Fibroblast of the aortic adventitia (primary cell): ENCODE measurements around the gene GOLGA6L2. TPM values are rescaled to one million over a fixed set of nuclear protein-coding genes. Genes with fewer than 3 reads are reported as not detected.

Experiments used
- DNase-seq: peaks from one replicate; pipeline ENCODE4 v3.0.0-alpha.2; 2010; ENCODE audit warnings: low read depth
- H3K4me3 ChIP-seq: 2 replicates; pipeline ENCODE4 v1.5.1; 2011; ENCODE audit warnings: low read depth, mild to moderate bottlenecking, control low read depth, low read length, moderate library complexity
- total RNA-seq: library from RNA; depleted of rRNA; stranded (reverse); fragments of >200 nt; gene quantifications from 2 replicates; pipeline ENCODE4 v1.2.3, GENCODE V29; 2012; ENCODE audit warnings: low replicate concordance
- TF ChIP-seq, protein P1 (sequence below): IDR thresholded peaks from 2 replicates; pipeline ENCODE4 v1.5.1; 2011; ENCODE audit warnings: mild to moderate bottlenecking, low read length, control low read depth, inconsistent platforms; ENCODE audit not compliant: insufficient read depth

GOLGA6L2 gene, protein sequence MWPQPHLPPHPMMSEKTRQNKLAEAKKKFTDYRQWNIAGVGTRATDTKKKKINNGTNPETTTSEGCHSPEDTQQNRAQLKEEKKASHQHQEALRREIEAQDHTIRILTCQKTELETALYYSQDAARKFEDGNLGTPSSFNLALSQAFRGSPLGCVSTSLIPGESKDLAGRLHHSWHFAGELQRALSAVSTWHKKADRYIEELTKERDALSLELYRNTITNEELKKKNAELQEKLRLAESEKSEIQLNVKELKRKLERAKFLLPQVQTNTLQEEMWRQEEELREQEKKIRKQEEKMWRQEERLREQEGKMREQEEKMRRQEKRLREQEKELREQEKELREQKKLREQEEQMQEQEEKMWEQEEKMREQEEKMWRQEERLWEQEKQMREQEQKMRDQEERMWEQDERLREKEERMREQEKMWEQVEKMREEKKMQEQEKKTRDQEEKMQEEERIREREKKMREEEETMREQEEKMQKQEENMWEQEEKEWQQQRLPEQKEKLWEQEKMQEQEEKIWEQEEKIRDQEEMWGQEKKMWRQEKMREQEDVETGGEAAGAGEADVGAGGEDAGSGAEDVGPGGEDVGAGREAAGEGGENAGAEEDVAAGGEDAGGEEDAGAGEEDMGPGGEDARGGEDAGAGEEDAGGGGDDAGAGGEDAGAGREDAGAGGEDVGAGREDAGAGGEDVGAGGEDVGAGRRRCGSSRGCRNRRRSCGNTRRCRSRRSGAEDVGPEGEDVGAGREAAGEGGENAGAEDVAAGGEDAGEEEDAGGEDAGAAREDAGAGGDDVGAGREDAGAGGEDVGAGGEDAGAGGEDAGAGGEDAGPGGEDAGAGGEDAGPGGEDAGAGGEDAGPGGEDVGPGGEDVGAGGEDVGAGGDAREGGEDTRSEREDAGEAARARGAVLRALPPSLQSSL
- not detected in 2 replicates for total RNA-seq

DNA sequence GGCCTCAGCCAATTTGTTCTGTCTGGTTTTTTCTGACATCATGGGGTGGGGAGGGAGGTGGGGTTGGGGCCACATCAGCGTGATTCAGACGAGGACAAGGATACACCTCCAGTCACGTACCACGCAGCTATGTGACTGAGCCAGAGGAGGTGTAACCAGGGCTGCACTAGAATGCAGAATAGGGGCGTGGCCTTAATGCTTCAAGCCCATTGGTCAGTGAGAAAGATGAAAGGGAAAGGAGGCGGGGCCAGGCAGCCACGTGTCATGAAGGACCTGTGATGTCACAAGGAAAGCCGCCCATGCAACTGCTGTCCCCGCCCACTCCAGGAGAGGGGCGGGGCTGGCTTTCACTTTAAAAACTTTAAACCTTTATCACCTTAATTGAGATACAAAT is at the start of gene GOLGA6L2:
TSS of gene GOLGA6L2 (minus strand) at position 137 of the 394 bp plus-strand sequence. CDS start at position 75, 62 bp downstream.
- TF ChIP-seq, protein P1, sequence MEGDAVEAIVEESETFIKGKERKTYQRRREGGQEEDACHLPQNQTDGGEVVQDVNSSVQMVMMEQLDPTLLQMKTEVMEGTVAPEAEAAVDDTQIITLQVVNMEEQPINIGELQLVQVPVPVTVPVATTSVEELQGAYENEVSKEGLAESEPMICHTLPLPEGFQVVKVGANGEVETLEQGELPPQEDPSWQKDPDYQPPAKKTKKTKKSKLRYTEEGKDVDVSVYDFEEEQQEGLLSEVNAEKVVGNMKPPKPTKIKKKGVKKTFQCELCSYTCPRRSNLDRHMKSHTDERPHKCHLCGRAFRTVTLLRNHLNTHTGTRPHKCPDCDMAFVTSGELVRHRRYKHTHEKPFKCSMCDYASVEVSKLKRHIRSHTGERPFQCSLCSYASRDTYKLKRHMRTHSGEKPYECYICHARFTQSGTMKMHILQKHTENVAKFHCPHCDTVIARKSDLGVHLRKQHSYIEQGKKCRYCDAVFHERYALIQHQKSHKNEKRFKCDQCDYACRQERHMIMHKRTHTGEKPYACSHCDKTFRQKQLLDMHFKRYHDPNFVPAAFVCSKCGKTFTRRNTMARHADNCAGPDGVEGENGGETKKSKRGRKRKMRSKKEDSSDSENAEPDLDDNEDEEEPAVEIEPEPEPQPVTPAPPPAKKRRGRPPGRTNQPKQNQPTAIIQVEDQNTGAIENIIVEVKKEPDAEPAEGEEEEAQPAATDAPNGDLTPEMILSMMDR, result no peak
- no peak for DNase-seq
- no peak within 1 kb of the TSS for H3K4me3 ChIP-seq

DNA sequence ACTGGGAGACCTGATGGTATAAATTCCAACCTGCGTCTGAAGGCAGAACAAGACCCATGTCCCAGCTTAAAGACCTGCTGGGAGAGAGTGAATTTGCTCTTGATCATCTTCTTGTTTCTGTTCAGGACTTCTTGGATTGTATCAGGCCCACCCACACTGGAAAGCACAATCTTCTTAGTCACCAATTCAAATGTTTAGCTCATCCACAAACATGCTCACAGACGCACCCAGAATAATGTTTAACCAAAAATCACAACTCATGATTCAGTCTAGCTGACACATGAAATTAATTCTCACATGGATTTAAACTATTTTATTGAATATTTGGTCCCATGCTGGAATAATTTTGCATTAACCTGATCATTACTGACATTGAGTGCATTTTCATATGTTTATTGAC is 37.8 kb upstream of the GOLGA6L2 start:
- no peak overlapping the region for H3K4me3 ChIP-seq
- TF ChIP-seq, protein P1, result no peak
- no peak for DNase-seq

DNA sequence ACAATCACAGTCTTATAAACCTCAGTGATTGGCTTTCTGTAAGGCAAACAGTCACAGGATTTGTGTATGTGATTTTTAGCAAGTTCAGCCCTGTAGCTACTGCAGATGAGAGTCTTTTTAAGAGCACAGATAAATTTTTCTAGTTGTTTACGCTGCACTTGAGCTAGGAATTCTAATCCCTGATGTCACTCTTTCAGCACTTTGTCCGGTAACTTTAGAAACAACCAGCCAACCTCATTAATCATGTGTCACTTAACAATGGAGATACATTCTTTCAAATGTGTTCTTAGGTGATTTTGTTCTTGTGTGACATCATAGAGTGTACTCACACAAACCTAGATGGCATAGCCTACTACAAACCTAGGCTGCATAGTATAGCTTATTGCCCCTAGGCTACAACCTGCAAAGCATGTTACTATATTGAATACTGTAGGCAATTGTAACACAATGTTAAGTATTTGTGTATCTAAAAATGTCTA is 36.8 kb upstream of the GOLGA6L2 start:
- TF ChIP-seq, protein P1, result no peak
- DNase-seq, result no peak
- H3K4me3 ChIP-seq, result no peak overlapping the region

DNA sequence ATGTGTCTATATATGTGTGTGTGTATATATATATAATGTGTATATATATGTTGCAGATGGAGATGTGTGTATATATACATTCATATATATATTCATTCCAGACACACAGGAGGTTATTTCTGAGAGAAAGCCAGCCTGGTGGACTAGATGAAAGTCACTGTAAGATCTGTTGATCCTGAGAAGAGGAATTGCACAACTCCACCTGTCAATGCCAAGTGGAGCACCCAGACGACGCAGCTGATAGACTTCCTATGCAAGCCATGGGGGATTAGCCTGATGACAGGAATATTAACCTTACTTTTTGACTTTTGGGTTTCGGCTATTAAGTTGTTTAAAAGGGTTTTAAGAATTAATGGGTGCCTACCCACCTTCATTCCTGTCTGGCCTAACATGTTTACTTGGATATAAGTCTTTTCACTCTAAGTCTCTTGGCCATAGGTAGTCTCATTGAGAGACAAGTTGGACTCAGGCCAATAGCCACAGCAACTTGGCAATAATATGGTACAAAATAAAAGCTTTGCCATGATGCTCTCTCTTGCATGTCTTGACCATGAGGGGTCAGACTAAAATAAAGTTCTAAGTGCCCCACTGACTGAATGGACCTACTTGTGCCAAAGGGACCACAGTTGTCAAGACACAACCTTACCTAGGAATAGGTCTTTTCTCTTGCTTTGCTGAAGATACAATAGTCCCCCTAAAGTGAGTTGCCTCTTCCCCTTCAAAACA is 35.9 kb upstream of the GOLGA6L2 start:
- no peak for DNase-seq
- H3K4me3 ChIP-seq, result no peak overlapping the region
- TF ChIP-seq, protein P1, result no peak

DNA sequence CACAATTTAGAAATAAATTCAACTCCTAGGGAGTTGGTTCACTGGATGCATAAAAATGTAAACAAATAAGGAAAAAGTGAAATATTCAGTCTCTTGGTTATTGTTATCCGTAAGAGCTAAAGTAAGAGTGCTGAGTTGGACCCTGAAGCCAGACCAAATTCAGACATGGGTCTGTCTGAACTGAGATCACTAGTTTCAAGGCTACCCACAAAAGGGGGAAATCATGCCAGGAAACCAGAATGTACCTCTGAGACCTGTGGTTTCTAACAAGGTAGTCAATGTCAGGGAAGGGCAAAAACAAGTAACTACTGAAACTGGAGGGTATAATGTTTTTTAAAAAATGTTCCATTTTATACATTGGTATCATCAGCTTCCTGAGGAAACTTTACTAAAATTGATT is 35.2 kb upstream of the GOLGA6L2 start:
- TF ChIP-seq, protein P1, result no peak
- no peak for DNase-seq
- H3K4me3 ChIP-seq, result no peak overlapping the region

DNA sequence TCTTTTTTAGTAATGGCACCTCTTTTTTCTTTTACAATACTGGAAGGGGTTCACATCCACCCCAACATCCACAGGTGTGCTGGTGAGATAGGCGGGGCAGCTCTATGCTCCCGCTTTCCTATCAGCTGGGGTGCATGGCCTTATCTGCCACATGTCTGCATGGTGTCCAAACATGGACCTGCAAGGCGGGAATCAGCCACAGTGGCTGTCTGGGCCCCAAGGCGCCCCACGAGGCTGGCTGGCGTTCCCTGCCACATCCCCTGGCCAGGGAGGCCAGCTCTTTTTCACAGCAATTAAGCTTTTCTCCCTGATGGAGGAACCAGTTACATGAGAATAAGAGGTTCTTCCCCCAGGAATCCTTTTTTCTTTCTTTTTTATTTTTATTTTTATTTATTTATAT is 30.9 kb upstream of the GOLGA6L2 start:
- TF ChIP-seq, protein P1, result no peak
- no peak for DNase-seq
- H3K4me3 ChIP-seq, result no peak overlapping the region
